Dendritic cell treated with granulocyte-macrophage colony-stimulating factor and Interleukin-4, amounts not matched to agents 40 ng/mL and 50 ng/mL, for 4 days (primary cell): ENCODE data around the gene PIAS3.
"Not testable (repeated sequence)": the region's sequence is repeated elsewhere in the genome, so short reads cannot be mapped to it uniquely, and the experiment has no call there.

Experiments used
- H3K27ac Mint-ChIP-seq: one replicate; pipeline ENCODE4 v1.8.0; 2022; ENCODE audit warnings: mild to moderate bottlenecking, mixed read lengths
- H3K27me3 Mint-ChIP-seq: one replicate; pipeline ENCODE4 v1.8.0; 2022; ENCODE audit warnings: mild to moderate bottlenecking, mixed read lengths
- H3K36me3 Mint-ChIP-seq: one replicate; pipeline ENCODE4 v1.8.0; 2022; ENCODE audit warnings: low read depth, mixed read lengths
- H3K4me1 Mint-ChIP-seq: one replicate; pipeline ENCODE4 v1.8.0; 2022; ENCODE audit warnings: low read depth, mixed read lengths
- H3K4me3 Mint-ChIP-seq: one replicate; pipeline ENCODE4 v1.8.0; 2022; ENCODE audit warnings: mild to moderate bottlenecking, moderate library complexity, mixed read lengths
- H3K9me3 Mint-ChIP-seq: one replicate; pipeline ENCODE4 v1.8.0; 2022; ENCODE audit warnings: mixed read lengths
- intact Hi-C: fragments of 100-400 bp; cut with micrococcal nuclease; formaldehyde crosslinking; loops from one replicate; pipeline ENCODE4 v1.15.0; 2022

Gene PIAS3

GRCh38 chr1:145857170-145857569, 1.7 kb downstream of the PIAS3 start:
- no peak overlapping the region for H3K27ac Mint-ChIP-seq
- no peak overlapping the region for H3K4me3 Mint-ChIP-seq
- intact Hi-C loops = no loop called here

GRCh38 chr1:145855426-145855948, 3.4 kb downstream of the PIAS3 start:
- no peaks in the 10 kb centered on the region for H3K27me3 Mint-ChIP-seq
- H3K9me3 Mint-ChIP-seq = no peaks in the 10 kb centered on the region
- intact Hi-C loops = no loop called here
- H3K4me1 Mint-ChIP-seq = peaks cover 15% of the 10 kb centered on the region
- H3K4me3 Mint-ChIP-seq = no peak overlapping the region
- peaks cover 81% of the 10 kb centered on the region for H3K36me3 Mint-ChIP-seq
- no peak overlapping the region for H3K27ac Mint-ChIP-seq

More at GRCh38 chr1:145857170-145857569, 1.7 kb downstream of the PIAS3 start:
- H3K9me3 Mint-ChIP-seq = no peaks in the 10 kb centered on the region
- peaks cover 64% of the 10 kb centered on the region for H3K36me3 Mint-ChIP-seq
- no peaks in the 10 kb centered on the region for H3K27me3 Mint-ChIP-seq
- H3K4me1 Mint-ChIP-seq = peaks cover 15% of the 10 kb centered on the region

- H3K9me3 Mint-ChIP-seq = no peaks in the 10 kb centered on the region
- peaks cover 69% of the 10 kb centered on the region for H3K36me3 Mint-ChIP-seq
- intact Hi-C loops = loop anchor here (5.0 kb wide), 1 partner anchor 63 kb away; the partner anchor contains the start of gene ITGA10
- H3K27ac Mint-ChIP-seq = no peak overlapping the region
- H3K4me3 Mint-ChIP-seq = no peak overlapping the region
- H3K4me1 Mint-ChIP-seq = no peaks in the 10 kb centered on the region
- H3K27me3 Mint-ChIP-seq = peaks cover 3% of the 10 kb centered on the region
Observed at GRCh38 chr1:145849356-145850160, 9.3 kb downstream of the PIAS3 start.

GRCh38 chr1:145847827-145848226, 11.1 kb downstream of the PIAS3 start:
- no peaks in the 10 kb centered on the region for H3K4me1 Mint-ChIP-seq
- no peak overlapping the region for H3K4me3 Mint-ChIP-seq
- H3K27ac Mint-ChIP-seq = no peak overlapping the region
- H3K36me3 Mint-ChIP-seq = peaks cover 52% of the 10 kb centered on the region
- H3K9me3 Mint-ChIP-seq = no peaks in the 10 kb centered on the region
- intact Hi-C loops = loop anchor here (5.0 kb wide), 1 partner anchor 64 kb away; the partner anchor contains the start of gene ITGA10
- H3K27me3 Mint-ChIP-seq = peaks cover 3% of the 10 kb centered on the region

- no peak overlapping the region for H3K27ac Mint-ChIP-seq
- H3K36me3 Mint-ChIP-seq = peaks cover 36% of the 10 kb centered on the region
- H3K9me3 Mint-ChIP-seq = no peaks in the 10 kb centered on the region
- intact Hi-C loops = loop anchor here (5.0 kb wide), 1 partner anchor 66 kb away; the partner anchor contains the start of gene ITGA10
- H3K27me3 Mint-ChIP-seq = peaks cover 3% of the 10 kb centered on the region
- H3K4me3 Mint-ChIP-seq = no peak overlapping the region
- no peaks in the 10 kb centered on the region for H3K4me1 Mint-ChIP-seq
Observed at GRCh38 chr1:145846201-145846612, 12.7 kb downstream of the PIAS3 start.

GRCh38 chr1:145845514-145846161, 13.2 kb downstream of the PIAS3 start, which contains the start of gene NUDT17:
NUDT17 (plus strand) TSS chr1:145845630; CDS start chr1:145845641, 11 bp downstream.
- Mint-ChIP-seq H3K4me3 (no peak within 1 kb of the TSS), H3K4me1 (no peaks in the 10 kb centered on the region), H3K27ac (no peak within 1 kb of the TSS), H3K9me3 (no peaks in the 10 kb centered on the region), H3K27me3 (peaks cover 3% of the 10 kb centered on the region), H3K36me3 (peaks cover 30% of the 10 kb centered on the region)
- intact Hi-C loops = loop anchor here (2.0 to 5.0 kb wide), 2 partner anchors 67 to 167 kb away; partner anchors contain the start of gene ITGA10

GRCh38 chr1:145845144-145845513, 13.8 kb downstream of the PIAS3 start:
- Mint-ChIP-seq H3K27me3 (peaks cover 3% of the 10 kb centered on the region), H3K9me3 (no peaks in the 10 kb centered on the region), H3K4me1 (no peaks in the 10 kb centered on the region), H3K27ac (no peak overlapping the region), H3K4me3 (no peak overlapping the region), H3K36me3 (peaks cover 25% of the 10 kb centered on the region)
- intact Hi-C loops = loop anchor here (2.0 to 5.0 kb wide), 2 partner anchors 67 to 168 kb away; partner anchors contain the start of gene ITGA10

GRCh38 chr1:145843031-145843430, 15.8 kb downstream of the PIAS3 start:
- Mint-ChIP-seq H3K27me3 (peaks cover 3% of the 10 kb centered on the region), H3K36me3 (peaks cover 4% of the 10 kb centered on the region), H3K4me1 (no peaks in the 10 kb centered on the region), H3K27ac (no peak overlapping the region), H3K4me3 (no peak overlapping the region), H3K9me3 (no peaks in the 10 kb centered on the region)
- intact Hi-C loops = no loop called here

GRCh38 chr1:145837656-145838055, 21.2 kb downstream of the PIAS3 start:
- peaks cover 11% of the 10 kb centered on the region for H3K36me3 Mint-ChIP-seq
- no peaks in the 10 kb centered on the region for H3K27me3 Mint-ChIP-seq
- H3K27ac Mint-ChIP-seq = no peak overlapping the region
- H3K9me3 Mint-ChIP-seq = no peaks in the 10 kb centered on the region
- intact Hi-C loops = no loop called here
- no peak overlapping the region for H3K4me3 Mint-ChIP-seq
- H3K4me1 Mint-ChIP-seq = no peaks in the 10 kb centered on the region

GRCh38 chr1:145830810-145831209, 28.1 kb downstream of the PIAS3 start:
- H3K27ac Mint-ChIP-seq, H3K4me3 Mint-ChIP-seq, H3K27me3 Mint-ChIP-seq, intact Hi-C loops, H3K9me3 Mint-ChIP-seq: not testable (repeated sequence)
- peaks cover 80% of the 10 kb centered on the region for H3K36me3 Mint-ChIP-seq
- peaks cover 18% of the 10 kb centered on the region for H3K4me1 Mint-ChIP-seq

- Mint-ChIP-seq H3K27ac (no peak overlapping the region), H3K4me3 (no peak overlapping the region), H3K9me3 (no peaks in the 10 kb centered on the region), H3K36me3 (peaks cover 93% of the 10 kb centered on the region), H3K4me1 (peaks cover 22% of the 10 kb centered on the region), H3K27me3 (no peaks in the 10 kb centered on the region)
- intact Hi-C loops = no loop called here
Observed at GRCh38 chr1:145828367-145829026, 30.4 kb downstream of the PIAS3 start.

- H3K36me3 Mint-ChIP-seq = peaks cover 91% of the 10 kb centered on the region
- peaks cover 22% of the 10 kb centered on the region for H3K4me1 Mint-ChIP-seq
- H3K27me3 Mint-ChIP-seq = no peaks in the 10 kb centered on the region
- H3K4me3 Mint-ChIP-seq = no peak overlapping the region
- H3K9me3 Mint-ChIP-seq = no peaks in the 10 kb centered on the region
- intact Hi-C loops = no loop called here
- H3K27ac Mint-ChIP-seq = no peak overlapping the region
Observed at GRCh38 chr1:145827966-145828365, 30.9 kb downstream of the PIAS3 start.

GRCh38 chr1:145826030-145826429, 32.9 kb downstream of the PIAS3 start:
- intact Hi-C loops = no loop called here
- peaks cover 28% of the 10 kb centered on the region for H3K4me1 Mint-ChIP-seq
- H3K27ac Mint-ChIP-seq = no peak overlapping the region
- no peak overlapping the region for H3K4me3 Mint-ChIP-seq
- H3K27me3 Mint-ChIP-seq = no peaks in the 10 kb centered on the region
- H3K9me3 Mint-ChIP-seq = no peaks in the 10 kb centered on the region
- H3K36me3 Mint-ChIP-seq = peaks cover 77% of the 10 kb centered on the region

- Mint-ChIP-seq H3K27ac (peak overlapping the region; percentile 98), H3K27me3 (no peaks in the 10 kb centered on the region), H3K4me1 (peaks cover 28% of the 10 kb centered on the region), H3K9me3 (no peaks in the 10 kb centered on the region), H3K4me3 (peak overlapping the region; percentile 95), H3K36me3 (peaks cover 64% of the 10 kb centered on the region)
- intact Hi-C loops = no loop called here
Observed at GRCh38 chr1:145824499-145824842, 34.4 kb downstream of the PIAS3 start.
